Small intestine (tissue), 7 donors: ENCODE measurements around the gene PLA2G4F. TPM values are rescaled to one million over a fixed set of nuclear protein-coding genes. Genes with fewer than 3 reads are reported as not detected.
A peak's percentile ranks its signal among the peaks of the same experiment; 100 is the strongest.

Experiments
- DNase-seq, 2 donors: peaks; one replicate each; pipeline versions ENCODE4 v3.0.0 to v3.0.0-alpha.2; 2013
- FAIRE-seq: peaks from 2 replicates; lab custom pipeline; 2012; peaks lifted over from hg19 to GRCh38; lab: Jason Lieb, UNC
- H3K27ac ChIP-seq, 3 donors: one replicate each; pipeline ENCODE4 v1.5.1; 2013; ENCODE audit warnings: low read length in 2 of 3, mild to moderate bottlenecking in 2 of 3, control low read depth in 1 of 3, inconsistent platforms in 1 of 3, low read depth in 1 of 3, moderate library complexity in 1 of 3
- H3K27me3 ChIP-seq, 3 donors: one replicate each; pipeline ENCODE4 v1.6.1; 2013; ENCODE audit warnings: low read length in 3 of 3, inconsistent platforms in 1 of 3; ENCODE audit not compliant: control insufficient read depth in 3 of 3, insufficient read depth in 3 of 3
- H3K36me3 ChIP-seq, 3 donors: one replicate each; pipeline ENCODE4 v1.6.1; 2013; ENCODE audit warnings: low read length in 3 of 3, inconsistent platforms in 1 of 3, low read depth in 1 of 3, mild to moderate bottlenecking in 1 of 3, moderate library complexity in 1 of 3; ENCODE audit not compliant: control insufficient read depth in 3 of 3, insufficient read depth in 2 of 3
- H3K4me1 ChIP-seq, 3 donors: one replicate each; pipeline ENCODE4 v1.6.1; 2013; ENCODE audit warnings: low read length in 2 of 3, inconsistent platforms in 1 of 3, low read depth in 1 of 3, mild to moderate bottlenecking in 1 of 3, moderate library complexity in 1 of 3; ENCODE audit not compliant: control insufficient read depth in 3 of 3, insufficient read depth in 2 of 3
- H3K4me3 ChIP-seq, 3 donors: one replicate each; pipeline ENCODE4 v1.5.1; 2013; ENCODE audit warnings: low read length in 3 of 3, control low read depth in 1 of 3, inconsistent platforms in 1 of 3, low read depth in 1 of 3, mild to moderate bottlenecking in 1 of 3, moderate library complexity in 1 of 3
- H3K9me3 ChIP-seq, 2 donors: one replicate each; pipeline ENCODE4 v1.6.1; 2013; ENCODE audit warnings: low read depth in 1 of 2, low read length in 1 of 2; ENCODE audit not compliant: control insufficient read depth in 2 of 2, insufficient read depth in 1 of 2
- WGBS, 3 donors: extraction: QIAGEN DNeasy Blood & Tissue Kit; methylation state at CpG; one replicate each; pipeline ENCODE4 v1.1.7; 2013; 5-methylcytosine and 5-hydroxymethylcytosine counted together
- polyA plus RNA-seq, 4 donors: library from polyadenylated mRNA; stranded (reverse) in 3 of 4; unstranded in 1 of 4; fragments of 200-250 nt in 3 of 4; fragments of 120-200 nt in 1 of 4; gene quantifications; one replicate each; pipeline versions ENCODE4 v1.2.1 to v1.2.3, GENCODE V29; 2013
- donor health status: healthy with polysubstance abuse.
- donor health status: control.
- donor health status: control.
- donor health status: Bipolar disorder and iron deficiency.
- donor health status: healthy.

Gene PLA2G4F
- polyA plus RNA-seq, 4 donors = 3.2 to 27.5 (median 11.0) TPM

DNA sequence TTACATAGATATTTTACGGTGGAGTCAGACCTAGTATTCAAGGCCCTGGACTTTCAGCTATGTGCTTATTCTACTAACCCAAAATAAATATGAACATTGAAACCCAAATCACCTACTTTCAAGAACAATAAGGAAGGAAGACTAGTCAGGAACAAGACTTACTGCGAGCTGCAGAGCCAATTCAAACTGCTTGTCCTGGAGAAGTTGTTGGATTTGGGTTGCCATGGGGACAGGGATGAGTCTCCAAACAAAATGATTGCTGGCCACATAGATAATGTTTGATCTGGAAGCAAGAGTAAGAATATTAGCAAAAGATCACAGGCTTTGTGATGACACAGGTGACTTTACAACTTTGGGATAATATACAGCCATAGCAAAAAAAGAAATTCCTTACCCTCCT is 21.6 kb upstream of the PLA2G4F start:
- no peak overlapping the region for H3K27ac ChIP-seq
- H3K36me3 ChIP-seq = peaks cover 22 to 50% (median 23%) of the 10 kb centered on the region in 3 donors
- H3K27me3 ChIP-seq = no peaks in the 10 kb centered on the region
- DNase-seq (no peak), FAIRE-seq (no peak)
- 86 to 89% (median 88%) methylated on average over 2 of the region's 2 CpGs for WGBS, 3 donors
- H3K4me3 ChIP-seq = no peak overlapping the region
- H3K4me1 ChIP-seq = no peaks in the 10 kb centered on the region
- no peaks in the 10 kb centered on the region for H3K9me3 ChIP-seq

DNA sequence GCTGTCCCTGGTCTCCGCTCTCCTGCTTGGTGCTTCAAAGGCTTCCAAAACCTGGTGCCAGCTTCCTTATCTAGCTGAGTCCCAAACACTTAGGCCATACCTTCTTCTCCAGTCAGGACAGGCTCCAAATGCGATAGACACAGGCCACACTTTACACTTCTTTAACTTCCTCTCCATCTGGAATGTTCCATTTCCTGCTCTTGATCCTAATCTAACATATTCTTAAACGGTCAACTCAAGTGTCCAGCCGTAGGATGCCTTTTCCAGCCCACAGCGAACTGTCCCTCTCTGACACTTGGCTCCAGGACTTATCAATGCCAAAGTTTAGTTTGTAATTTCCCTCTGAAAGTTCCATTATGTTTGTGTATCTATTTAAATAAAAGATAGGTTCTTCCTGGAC is 19.2 kb upstream of the PLA2G4F start:
- WGBS, 3 donors = 77 to 92% (median 89%) methylated on average over 5 of the region's 5 CpGs
- Histone ChIP-seq H3K36me3 (peaks cover 16 to 54% (median 24%) of the 10 kb centered on the region in 3 donors), H3K4me3 (no peak overlapping the region), H3K4me1 (no peaks in the 10 kb centered on the region), H3K9me3 (no peaks in the 10 kb centered on the region), H3K27me3 (no peaks in the 10 kb centered on the region), H3K27ac (no peak overlapping the region)
- DNase-seq = no peak
- no peak for FAIRE-seq

DNA sequence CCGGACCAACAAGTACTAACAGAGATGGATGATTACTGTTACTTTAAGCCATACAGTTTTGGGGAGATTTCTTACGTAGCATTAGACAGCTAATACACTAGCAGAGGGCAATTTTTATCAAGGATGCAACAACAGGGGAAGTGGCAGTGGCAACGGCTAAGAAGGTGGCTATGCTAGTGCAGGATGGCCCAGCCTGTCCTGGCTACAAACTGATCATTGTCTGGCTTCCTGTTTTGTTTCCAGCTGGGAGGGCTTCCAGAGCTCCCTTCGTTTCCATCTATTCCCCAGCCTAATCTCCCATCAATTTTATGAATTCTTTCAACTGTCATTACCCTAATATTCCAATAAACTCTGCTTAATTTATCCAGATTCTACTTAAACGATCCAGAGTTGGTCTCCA is 16.0 kb upstream of the PLA2G4F start:
- WGBS, 3 donors = 87 to 96% (median 87%) methylated on average over 5 of the region's 5 CpGs
- no peak for FAIRE-seq
- no peak for DNase-seq
- Histone ChIP-seq H3K27me3 (no peaks in the 10 kb centered on the region), H3K4me1 (no peaks in the 10 kb centered on the region), H3K27ac (no peak overlapping the region), H3K36me3 (peaks cover 11 to 49% (median 17%) of the 10 kb centered on the region in 3 donors), H3K4me3 (no peak overlapping the region), H3K9me3 (no peaks in the 10 kb centered on the region)

DNA sequence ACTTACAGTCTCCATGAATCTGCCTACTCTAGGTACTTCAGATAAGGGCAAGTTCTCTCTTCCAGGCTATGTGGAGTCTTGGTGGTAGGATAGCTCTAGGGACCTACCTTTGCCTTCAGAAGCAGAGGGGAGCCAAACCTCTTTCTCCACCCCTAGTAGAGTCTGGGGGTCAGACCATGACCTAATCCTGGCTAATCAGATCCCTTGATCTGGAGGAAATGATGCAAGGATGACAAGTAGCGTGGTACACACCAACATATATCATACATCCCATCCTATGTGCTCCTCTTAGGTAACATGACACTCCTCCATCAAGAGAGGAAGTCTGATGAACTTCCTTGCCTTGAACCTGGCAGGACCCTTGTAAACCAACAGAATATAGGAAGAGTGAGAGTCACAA is 15.4 kb upstream of the PLA2G4F start:
- no peaks in the 10 kb centered on the region for H3K4me1 ChIP-seq
- no peak overlapping the region for H3K27ac ChIP-seq
- 93 to 97% (median 95%) methylated on average over 1 of the region's 1 CpG for WGBS, 3 donors
- H3K36me3 ChIP-seq = peaks cover 12 to 51% (median 14%) of the 10 kb centered on the region in 3 donors
- H3K9me3 ChIP-seq = no peaks in the 10 kb centered on the region
- H3K27me3 ChIP-seq = no peaks in the 10 kb centered on the region
- no peak overlapping the region for H3K4me3 ChIP-seq
- FAIRE-seq = no peak
- DNase-seq = no peak

DNA sequence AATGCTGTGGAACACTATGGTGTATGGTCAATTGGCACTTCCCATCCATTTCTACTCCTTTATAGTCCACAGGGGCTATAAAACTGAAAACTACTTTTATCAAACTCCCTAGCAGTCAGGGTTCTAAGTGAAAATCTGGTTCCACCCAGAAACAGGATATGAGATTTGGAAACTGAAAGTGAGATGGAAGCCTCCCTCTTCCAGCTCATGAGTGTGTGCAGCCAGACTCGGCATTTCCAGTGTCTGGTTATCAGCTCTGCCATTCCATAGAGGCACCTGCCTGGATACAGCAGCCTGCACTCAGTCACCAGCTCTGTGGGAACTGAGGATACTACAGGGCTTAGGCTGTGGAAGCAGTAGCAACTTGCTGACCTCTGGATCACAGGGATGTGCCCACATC is 14.7 kb upstream of the PLA2G4F start:
- no peaks in the 10 kb centered on the region for H3K27me3 ChIP-seq
- no peak for FAIRE-seq
- H3K27ac ChIP-seq = peak overlapping the region in 1 of 3 donors; percentile 37
- H3K4me1 ChIP-seq = no peaks in the 10 kb centered on the region
- peak in 1 of 2 donors; percentile 20 for DNase-seq
- no peak overlapping the region for H3K4me3 ChIP-seq
- WGBS, 3 donors = 18 to 29% (median 23%) methylated on average over 1 of the region's 1 CpG
- peaks cover 12 to 57% (median 13%) of the 10 kb centered on the region in 3 donors for H3K36me3 ChIP-seq
- H3K9me3 ChIP-seq = no peaks in the 10 kb centered on the region

DNA sequence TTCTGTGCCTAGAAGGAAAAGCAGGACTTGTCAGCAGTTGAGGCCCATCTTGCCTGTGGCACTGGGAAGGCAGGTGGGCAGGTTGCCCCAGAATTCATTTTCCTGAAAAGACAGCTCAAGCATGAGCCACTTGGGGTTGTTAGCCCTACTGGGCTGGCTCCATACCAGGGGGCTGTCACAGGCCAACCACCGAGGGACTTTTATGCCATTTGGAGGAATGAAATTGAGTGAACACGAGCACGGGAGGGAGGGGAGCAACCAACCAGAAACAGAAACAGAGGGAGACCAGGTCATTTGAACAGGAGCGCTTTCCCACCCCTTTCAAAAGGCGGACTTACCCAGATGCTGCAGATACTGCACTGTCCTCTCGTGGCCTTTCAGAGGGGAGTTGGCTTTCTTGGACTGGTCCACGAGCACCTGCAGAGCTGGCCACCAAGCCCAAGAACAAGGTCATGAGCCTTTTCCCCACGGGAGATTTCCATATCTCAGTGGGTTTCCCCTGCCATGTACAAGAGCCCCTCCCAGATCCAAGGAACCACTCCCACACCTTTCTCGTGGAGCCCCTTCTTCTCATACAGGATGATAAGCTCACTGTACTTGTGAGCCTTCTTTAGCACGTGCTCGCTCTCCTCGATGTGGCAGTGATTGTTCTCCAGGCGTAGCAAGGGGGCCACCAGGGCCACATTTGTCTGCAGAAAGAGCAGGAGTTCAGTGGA is 9.9 kb upstream of the PLA2G4F start:
- no peaks in the 10 kb centered on the region for H3K9me3 ChIP-seq
- no peak overlapping the region for H3K27ac ChIP-seq
- FAIRE-seq = no peak
- whole genome bisulfite sequencing, 3 donors = 93 to 96% (median 94%) methylated on average over 13 of the region's 13 CpGs
- no peak overlapping the region for H3K4me3 ChIP-seq
- H3K4me1 ChIP-seq = no peaks in the 10 kb centered on the region
- no peak for DNase-seq
- H3K27me3 ChIP-seq = no peaks in the 10 kb centered on the region
- peaks cover 18 to 72% (median 20%) of the 10 kb centered on the region in 3 donors for H3K36me3 ChIP-seq

DNA sequence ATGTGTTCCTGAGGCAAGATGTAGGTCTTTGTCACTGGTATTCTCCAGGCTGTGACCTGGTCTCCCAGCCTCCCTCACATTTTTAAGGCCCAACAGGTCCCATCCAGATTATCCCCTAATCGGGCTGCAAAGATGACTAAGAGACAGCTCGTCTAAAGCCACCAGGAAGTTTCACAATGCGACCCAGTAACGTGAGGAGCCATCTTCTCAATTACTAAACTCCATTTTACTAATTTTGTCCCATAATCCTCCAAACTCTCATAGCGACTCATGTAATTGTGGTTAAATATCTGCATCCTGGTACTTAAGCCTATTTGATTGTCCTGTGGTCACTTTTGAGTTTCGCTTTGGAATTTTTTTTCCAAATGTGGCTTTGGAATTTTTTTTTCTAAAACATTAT is 8.7 kb upstream of the PLA2G4F start:
- no peak overlapping the region for H3K27ac ChIP-seq
- peaks cover 25 to 74% (median 29%) of the 10 kb centered on the region in 3 donors for H3K36me3 ChIP-seq
- no peak overlapping the region for H3K4me3 ChIP-seq
- 90 to 93% (median 91%) methylated on average over 6 of the region's 6 CpGs for WGBS, 3 donors
- FAIRE-seq (no peak), DNase-seq (no peak)
- H3K27me3 ChIP-seq = no peaks in the 10 kb centered on the region
- H3K9me3 ChIP-seq = no peaks in the 10 kb centered on the region
- no peaks in the 10 kb centered on the region for H3K4me1 ChIP-seq

DNA sequence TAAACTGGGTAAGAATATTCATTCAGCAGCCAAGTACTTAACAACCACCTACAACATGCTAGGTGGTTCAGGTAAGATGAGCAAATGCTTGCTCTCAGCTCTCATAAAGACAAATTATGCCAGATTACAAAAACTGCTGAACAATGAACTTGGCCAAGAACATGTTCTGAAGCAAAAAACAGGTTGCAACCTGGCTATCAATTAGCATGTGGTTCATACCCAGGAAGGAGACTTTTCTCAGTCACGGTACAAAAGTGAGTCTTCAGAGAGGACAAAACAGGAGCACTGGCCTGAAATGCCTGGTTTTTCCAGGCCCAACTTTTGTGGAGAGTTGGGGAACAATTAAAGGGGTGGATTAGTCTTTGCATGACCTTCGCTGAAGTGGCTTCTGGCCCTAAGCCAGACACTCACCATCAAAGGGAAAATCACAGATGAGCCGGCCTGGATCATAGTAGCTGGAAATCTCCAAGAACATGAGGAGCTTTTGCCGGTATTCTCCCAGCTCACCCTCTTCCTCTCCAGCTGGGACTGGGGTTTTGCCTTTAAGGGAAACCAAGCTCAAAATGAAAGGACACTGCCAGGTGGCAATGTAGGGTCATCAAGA is 7.6 kb upstream of the PLA2G4F start:
- FAIRE-seq (no peak), DNase-seq (no peak)
- Histone ChIP-seq H3K27me3 (no peaks in the 10 kb centered on the region), H3K9me3 (no peaks in the 10 kb centered on the region), H3K36me3 (peaks cover 27 to 81% (median 30%) of the 10 kb centered on the region in 3 donors), H3K27ac (no peak overlapping the region), H3K4me1 (no peaks in the 10 kb centered on the region), H3K4me3 (no peak overlapping the region)
- 62 to 75% (median 72%) methylated on average over 4 of the region's 4 CpGs for WGBS, 3 donors
